Panc1 (cell line): Measurements from ENCODE around the gene TIMELESS.

Experiments used
- POLR2AphosphoS5 ChIP-seq: IDR thresholded peaks from 2 replicates; pipeline ENCODE4 v1.6.1; 2012; ENCODE audit warnings: mild to moderate bottlenecking, low read depth, low read length, moderate library complexity
- SIN3A ChIP-seq: IDR thresholded peaks from 2 replicates; pipeline ENCODE4 v1.6.1; 2012; ENCODE audit warnings: low read depth, mild to moderate bottlenecking, low read length, moderate library complexity, borderline replicate concordance; ENCODE audit not compliant: insufficient read depth
- TF ChIP-seq, protein P1 (sequence below): fragments of 450-650 bp; IDR thresholded peaks from 2 replicates; pipeline ENCODE4 v1.5.1; 2017; ENCODE audit warnings: mild to moderate bottlenecking

DNA sequence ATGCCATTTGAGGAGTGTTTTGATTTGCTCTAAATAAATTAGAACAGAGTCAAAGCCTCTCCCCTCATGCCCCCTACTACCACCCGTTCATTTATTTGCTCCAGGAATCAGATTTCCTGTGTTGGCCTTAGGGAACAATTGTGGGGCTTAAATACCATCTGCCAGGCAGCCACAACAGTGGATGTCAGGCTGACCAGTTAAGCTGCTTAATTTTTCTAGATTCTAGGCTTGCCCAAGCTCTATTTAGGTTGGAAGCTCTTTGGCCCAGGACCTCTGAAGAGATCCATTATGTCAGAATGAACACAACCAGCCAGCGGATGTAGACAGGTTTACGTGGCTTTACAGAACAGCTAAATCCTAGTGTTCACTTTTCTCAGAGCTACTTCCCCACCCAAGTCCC lies 1.0 kb upstream of the TIMELESS start:
- TF ChIP-seq, protein P1, sequence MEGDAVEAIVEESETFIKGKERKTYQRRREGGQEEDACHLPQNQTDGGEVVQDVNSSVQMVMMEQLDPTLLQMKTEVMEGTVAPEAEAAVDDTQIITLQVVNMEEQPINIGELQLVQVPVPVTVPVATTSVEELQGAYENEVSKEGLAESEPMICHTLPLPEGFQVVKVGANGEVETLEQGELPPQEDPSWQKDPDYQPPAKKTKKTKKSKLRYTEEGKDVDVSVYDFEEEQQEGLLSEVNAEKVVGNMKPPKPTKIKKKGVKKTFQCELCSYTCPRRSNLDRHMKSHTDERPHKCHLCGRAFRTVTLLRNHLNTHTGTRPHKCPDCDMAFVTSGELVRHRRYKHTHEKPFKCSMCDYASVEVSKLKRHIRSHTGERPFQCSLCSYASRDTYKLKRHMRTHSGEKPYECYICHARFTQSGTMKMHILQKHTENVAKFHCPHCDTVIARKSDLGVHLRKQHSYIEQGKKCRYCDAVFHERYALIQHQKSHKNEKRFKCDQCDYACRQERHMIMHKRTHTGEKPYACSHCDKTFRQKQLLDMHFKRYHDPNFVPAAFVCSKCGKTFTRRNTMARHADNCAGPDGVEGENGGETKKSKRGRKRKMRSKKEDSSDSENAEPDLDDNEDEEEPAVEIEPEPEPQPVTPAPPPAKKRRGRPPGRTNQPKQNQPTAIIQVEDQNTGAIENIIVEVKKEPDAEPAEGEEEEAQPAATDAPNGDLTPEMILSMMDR = no peak
- TF ChIP-seq POLR2AphosphoS5 (no peak), SIN3A (no peak)
